H1 (cell line): ENCODE results near the gene MACROD2.

Experiments
- CREB1 ChIP-seq: IDR thresholded peaks from 2 replicates; pipeline ENCODE4 v1.6.1; 2012; ENCODE audit warnings: inconsistent platforms
- CTCF ChIP-seq, 3 experiments: IDR thresholded peaks; 1 replicate in 2 of 3; 2 replicates in 1 of 3; pipeline versions ENCODE4 v1.5.1 to v1.6.1; 2011; ENCODE audit warnings: low read length in 3 of 3, mild to moderate bottlenecking in 3 of 3, inconsistent platforms in 2 of 3, low read depth in 1 of 3, moderate library complexity in 1 of 3; ENCODE audit not compliant: insufficient read depth in 1 of 3; ENCODE audit errors: control extremely low read depth in 1 of 3
- E2F6 ChIP-seq: IDR thresholded peaks from 2 replicates; pipeline ENCODE4 v1.6.1; 2012; ENCODE audit warnings: inconsistent platforms
- EP300 ChIP-seq, 2 experiments: IDR thresholded peaks; 1 replicate in 1 of 2; 2 replicates in 1 of 2; pipeline ENCODE4 v1.6.1; 2011 to 2012; ENCODE audit warnings: low read depth in 2 of 2, low read length in 2 of 2, mild to moderate bottlenecking in 2 of 2, borderline replicate concordance in 1 of 2, inconsistent platforms in 1 of 2, moderate library complexity in 1 of 2
- POU5F1 ChIP-seq: IDR thresholded peaks from 2 replicates; pipeline ENCODE4 v1.6.1; 2011; ENCODE audit warnings: low read depth, mild to moderate bottlenecking, low read length, moderate library complexity
- RNF2 ChIP-seq: fragments of 200-900, 300-1000 bp; sonication (generic); IDR thresholded peaks from 2 replicates; pipeline ENCODE4 v1.7.1; 2016; ENCODE audit warnings: borderline replicate concordance, low read depth, mild to moderate bottlenecking, antibody characterized with exemption, low read length; ENCODE audit not compliant: poor library complexity, severe bottlenecking; ENCODE audit errors: missing control alignments
- SRF ChIP-seq: IDR thresholded peaks from 2 replicates; pipeline ENCODE4 v1.6.1; 2011; ENCODE audit warnings: mild to moderate bottlenecking, low read depth, low read length, moderate library complexity
- TEAD4 ChIP-seq: IDR thresholded peaks from 2 replicates; pipeline ENCODE4 v1.6.1; 2012; ENCODE audit warnings: low read depth, low read length, inconsistent platforms, mixed read lengths
- USF2 ChIP-seq: IDR thresholded peaks from 2 replicates; pipeline ENCODE4 v1.6.1; 2011; ENCODE audit warnings: low read length, improper control_type of control experiment

- TF ChIP-seq CTCF (IDR thresholded peaks at IDR 0.05; ENCODE audit: control extremely low read depth in 1 of 3, insufficient read depth in 1 of 3, low read depth in 1 of 3, low read length in 3 of 3) = no peak
- TF ChIP-seq RNF2 = no peak
- TF ChIP-seq E2F6 = no peak
- TF ChIP-seq CREB1 = no peak
- TF ChIP-seq USF2 = no peak
- TF ChIP-seq EP300 (IDR thresholded peaks at IDR 0.05; ENCODE audit: borderline replicate concordance in 1 of 2, low read depth in 2 of 2, low read length in 2 of 2) = no peak
- no peak for TF ChIP-seq TEAD4
- TF ChIP-seq POU5F1 = no peak
- no peak for TF ChIP-seq SRF
Measured at GRCh38 chr20:14543040-14543439, 547.7 kb downstream of the MACROD2 start.
